Central memory CD8-positive, alpha-beta T cell (primary cell): ENCODE results near the gene CETP.
A peak's percentile ranks its signal among the peaks of the same experiment; 100 is the strongest.

Experiments
- ATAC-seq: fragments of 150-1000 bp; cut with Tn5 transposase; replicated peaks from 2 replicates; pipeline ENCODE4 v1.10.0; 2022; ENCODE audit warnings: mild to moderate bottlenecking, moderate FRiP score, moderate number of reproducible peaks; ENCODE audit not compliant: poor library complexity, severe bottlenecking; ENCODE audit errors: extremely low read depth
- DNase-seq, 2 donors: peaks; one replicate each; pipeline ENCODE4 v3.0.0; 2021; ENCODE audit warnings: low spot score in 2 of 2
- H3K27ac Mint-ChIP-seq: one replicate; pipeline ENCODE4 v1.8.0; 2022; ENCODE audit warnings: low read depth, mild to moderate bottlenecking, moderate library complexity, mixed read lengths
- H3K27me3 Mint-ChIP-seq: one replicate; pipeline ENCODE4 v1.8.0; 2022; ENCODE audit warnings: mixed read lengths
- H3K36me3 Mint-ChIP-seq: one replicate; pipeline ENCODE4 v1.8.0; 2022; ENCODE audit warnings: mild to moderate bottlenecking, moderate library complexity, mixed read lengths; ENCODE audit not compliant: insufficient read depth
- H3K4me1 Mint-ChIP-seq: one replicate; pipeline ENCODE4 v1.8.0; 2022; ENCODE audit warnings: mixed read lengths
- H3K4me3 Mint-ChIP-seq: one replicate; pipeline ENCODE4 v1.8.0; 2022; ENCODE audit warnings: mild to moderate bottlenecking, moderate library complexity, mixed read lengths
- H3K9me3 Mint-ChIP-seq: one replicate; pipeline ENCODE4 v1.8.0; 2022; ENCODE audit warnings: mixed read lengths

The CETP gene, protein sequence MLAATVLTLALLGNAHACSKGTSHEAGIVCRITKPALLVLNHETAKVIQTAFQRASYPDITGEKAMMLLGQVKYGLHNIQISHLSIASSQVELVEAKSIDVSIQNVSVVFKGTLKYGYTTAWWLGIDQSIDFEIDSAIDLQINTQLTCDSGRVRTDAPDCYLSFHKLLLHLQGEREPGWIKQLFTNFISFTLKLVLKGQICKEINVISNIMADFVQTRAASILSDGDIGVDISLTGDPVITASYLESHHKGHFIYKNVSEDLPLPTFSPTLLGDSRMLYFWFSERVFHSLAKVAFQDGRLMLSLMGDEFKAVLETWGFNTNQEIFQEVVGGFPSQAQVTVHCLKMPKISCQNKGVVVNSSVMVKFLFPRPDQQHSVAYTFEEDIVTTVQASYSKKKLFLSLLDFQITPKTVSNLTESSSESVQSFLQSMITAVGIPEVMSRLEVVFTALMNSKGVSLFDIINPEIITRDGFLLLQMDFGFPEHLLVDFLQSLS

GRCh38 chr16:56961851-56962281, at the start of gene CETP:
TSS of gene CETP (plus strand) at chr16:56961950. CDS start at chr16:56961980, 30 bp downstream.
- no peak within 1 kb of the TSS for H3K4me3 Mint-ChIP-seq
- peaks cover 23% of the 10 kb centered on the region for H3K4me1 Mint-ChIP-seq

GRCh38 chr16:56912746-56913708, 48.7 kb upstream of the CETP start:
- Mint-ChIP-seq H3K36me3 (no peaks in the 10 kb centered on the region), H3K27ac (no peak overlapping the region), H3K4me1 (peaks cover 14% of the 10 kb centered on the region), H3K27me3 (peaks cover 11% of the 10 kb centered on the region), H3K4me3 (no peak overlapping the region), H3K9me3 (no peaks in the 10 kb centered on the region)
- DNase-seq, result no peak
- no peak for ATAC-seq

More at GRCh38 chr16:56961851-56962281, at the start of gene CETP:
- H3K27me3 Mint-ChIP-seq, result no peaks in the 10 kb centered on the region
- no peak for DNase-seq
- peaks cover 4% of the 10 kb centered on the region for H3K36me3 Mint-ChIP-seq
- no peak for ATAC-seq
- H3K9me3 Mint-ChIP-seq, result no peaks in the 10 kb centered on the region
- H3K27ac Mint-ChIP-seq, result no peak within 1 kb of the TSS

DNA sequence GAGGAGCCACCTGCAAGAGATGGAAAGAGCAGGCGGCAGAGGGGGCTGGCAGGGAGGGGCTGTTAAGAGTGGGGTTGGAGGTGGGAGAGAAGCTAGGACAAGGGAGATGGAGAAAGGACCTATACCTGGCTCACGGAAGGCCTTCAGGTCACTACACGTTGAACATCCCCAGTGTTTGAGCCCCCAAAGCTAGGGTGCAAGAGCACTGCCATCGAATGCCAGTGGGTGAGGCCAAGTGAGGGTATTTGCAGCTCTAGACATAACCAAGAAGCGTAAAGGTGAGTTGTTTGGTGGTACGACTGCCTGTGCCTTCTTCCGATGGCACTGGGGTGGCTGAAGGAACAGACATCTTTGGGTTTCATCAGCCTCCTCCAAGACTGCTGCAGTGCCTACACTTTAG, 46.9 kb upstream of the CETP start:
- no peak overlapping the region for H3K4me3 Mint-ChIP-seq
- ATAC-seq, result no peak
- H3K27ac Mint-ChIP-seq, result no peak overlapping the region
- no peak for DNase-seq
- H3K4me1 Mint-ChIP-seq, result peaks cover 14% of the 10 kb centered on the region
- H3K9me3 Mint-ChIP-seq, result no peaks in the 10 kb centered on the region
- H3K27me3 Mint-ChIP-seq, result peaks cover 11% of the 10 kb centered on the region
- no peaks in the 10 kb centered on the region for H3K36me3 Mint-ChIP-seq

GRCh38 chr16:56915336-56916119, 46.2 kb upstream of the CETP start:
- Mint-ChIP-seq H3K4me3 (no peak overlapping the region), H3K27ac (no peak overlapping the region), H3K4me1 (peaks cover 14% of the 10 kb centered on the region), H3K9me3 (no peaks in the 10 kb centered on the region), H3K36me3 (no peaks in the 10 kb centered on the region), H3K27me3 (peaks cover 11% of the 10 kb centered on the region)
- DNase-seq (no peak), ATAC-seq (no peak)

DNA sequence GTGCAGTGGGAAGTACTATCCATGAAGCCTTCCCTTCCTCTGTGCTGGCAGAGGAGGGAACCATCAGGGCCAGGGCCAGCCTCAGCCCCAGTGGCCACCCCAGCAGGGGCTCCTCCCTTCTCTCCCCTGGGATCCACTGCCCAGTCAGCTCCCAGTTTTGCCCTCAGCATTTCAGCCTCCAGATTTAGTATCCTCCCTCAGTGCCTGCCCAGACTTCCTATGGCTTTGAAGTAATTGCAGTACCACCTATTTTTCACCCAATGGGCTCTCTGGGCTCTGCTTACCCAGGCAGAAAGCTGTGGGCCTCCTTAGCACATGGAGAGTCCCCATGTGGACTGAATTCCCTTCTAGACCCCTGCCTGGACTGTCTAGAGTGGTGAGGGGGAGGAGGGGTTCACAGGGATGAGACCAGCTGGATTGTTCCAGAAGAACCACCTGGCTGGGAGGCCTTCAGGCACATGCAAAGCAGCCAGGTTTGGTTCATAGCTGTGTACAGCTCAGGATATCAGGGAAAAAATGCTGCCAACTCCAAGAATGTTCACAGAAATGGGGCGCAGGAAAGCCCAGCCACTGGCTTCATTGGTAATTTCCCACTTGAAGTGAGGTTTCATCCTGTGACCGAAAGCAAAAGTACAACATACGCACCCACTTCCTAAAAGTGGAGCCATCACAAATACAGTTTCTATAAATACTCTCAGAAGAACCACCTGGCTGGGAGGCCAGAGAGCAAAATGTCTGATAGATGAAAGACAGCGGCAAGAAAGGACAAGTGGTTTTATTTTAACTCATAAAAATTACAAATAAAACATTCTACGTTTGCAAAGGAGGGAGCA, 45.0 kb upstream of the CETP start:
- no peaks in the 10 kb centered on the region for H3K9me3 Mint-ChIP-seq
- H3K27ac Mint-ChIP-seq, result peak overlapping the region; percentile 89
- H3K27me3 Mint-ChIP-seq, result peaks cover 11% of the 10 kb centered on the region
- H3K4me3 Mint-ChIP-seq, result peak overlapping the region; percentile 33
- peaks cover 14% of the 10 kb centered on the region for H3K4me1 Mint-ChIP-seq
- no peaks in the 10 kb centered on the region for H3K36me3 Mint-ChIP-seq
- peak; percentile 80 for ATAC-seq
- DNase-seq, result no peak

DNA sequence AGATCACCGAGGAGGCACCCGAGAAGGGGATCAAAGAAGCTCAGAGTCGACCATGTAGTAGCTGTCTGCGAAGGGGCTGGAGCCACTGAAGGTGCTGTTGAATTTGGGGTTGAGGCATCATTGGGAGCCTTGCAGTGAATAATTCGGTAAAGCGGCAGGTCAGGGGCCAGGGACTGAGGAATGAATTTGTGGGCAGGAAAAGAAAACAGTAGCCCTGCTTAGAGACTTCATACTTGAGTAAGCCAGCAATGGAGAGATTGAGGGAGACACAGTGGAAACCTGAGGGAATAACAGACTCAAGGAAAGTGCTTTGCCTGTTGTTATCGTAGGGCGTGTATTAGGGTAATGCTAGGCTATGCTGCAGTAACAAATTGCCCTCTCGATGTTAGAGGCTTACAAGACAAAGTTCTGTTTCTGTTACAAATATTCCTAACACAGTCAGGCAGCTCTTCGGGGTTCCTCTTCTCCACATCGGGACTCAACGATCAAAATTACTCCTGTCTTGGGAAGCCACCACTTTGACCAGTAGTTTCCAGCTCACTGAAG, 43.2 kb upstream of the CETP start:
- no peak for ATAC-seq
- peaks cover 14% of the 10 kb centered on the region for H3K4me1 Mint-ChIP-seq
- no peak overlapping the region for H3K27ac Mint-ChIP-seq
- H3K36me3 Mint-ChIP-seq, result no peaks in the 10 kb centered on the region
- H3K27me3 Mint-ChIP-seq, result no peaks in the 10 kb centered on the region
- H3K4me3 Mint-ChIP-seq, result no peak overlapping the region
- no peaks in the 10 kb centered on the region for H3K9me3 Mint-ChIP-seq
- no peak for DNase-seq

- no peak overlapping the region for H3K27ac Mint-ChIP-seq
- peaks cover 14% of the 10 kb centered on the region for H3K4me1 Mint-ChIP-seq
- H3K36me3 Mint-ChIP-seq, result no peaks in the 10 kb centered on the region
- no peak overlapping the region for H3K4me3 Mint-ChIP-seq
- no peak for DNase-seq
- no peak for ATAC-seq
- H3K27me3 Mint-ChIP-seq, result no peaks in the 10 kb centered on the region
- H3K9me3 Mint-ChIP-seq, result no peaks in the 10 kb centered on the region
Observed at GRCh38 chr16:56919099-56919800, 42.5 kb upstream of the CETP start.

DNA sequence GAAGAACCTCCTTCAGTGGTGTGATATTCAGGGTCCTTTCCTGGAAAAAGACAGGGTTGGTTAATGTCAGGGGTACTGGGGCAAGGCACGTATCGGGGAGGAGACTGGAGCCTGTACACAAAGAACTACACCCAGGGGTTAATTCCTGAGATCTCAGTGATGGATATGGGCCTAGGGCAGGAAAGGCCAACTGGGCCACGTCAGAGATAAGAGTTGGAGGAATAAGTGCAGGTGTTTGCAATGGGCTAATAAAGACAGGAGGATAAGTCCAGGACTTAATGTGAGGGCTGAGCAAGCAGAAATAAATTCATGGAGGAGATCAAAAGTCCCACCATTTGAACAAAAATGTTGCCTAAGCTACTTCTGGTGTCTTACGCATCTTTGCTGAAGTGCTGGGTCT, 40.2 kb upstream of the CETP start:
- Mint-ChIP-seq H3K4me1 (peaks cover 12% of the 10 kb centered on the region), H3K27ac (no peak overlapping the region), H3K27me3 (no peaks in the 10 kb centered on the region), H3K9me3 (no peaks in the 10 kb centered on the region), H3K4me3 (no peak overlapping the region), H3K36me3 (peaks cover 2% of the 10 kb centered on the region)
- ATAC-seq (no peak), DNase-seq (no peak)

- DNase-seq, result no peak
- ATAC-seq, result no peak
- no peaks in the 10 kb centered on the region for H3K4me1 Mint-ChIP-seq
- H3K27me3 Mint-ChIP-seq, result no peaks in the 10 kb centered on the region
- no peak overlapping the region for H3K4me3 Mint-ChIP-seq
- H3K9me3 Mint-ChIP-seq, result no peaks in the 10 kb centered on the region
- H3K27ac Mint-ChIP-seq, result no peak overlapping the region
- H3K36me3 Mint-ChIP-seq, result peaks cover 2% of the 10 kb centered on the region
Observed at GRCh38 chr16:56923481-56924091, 38.2 kb upstream of the CETP start.

DNA sequence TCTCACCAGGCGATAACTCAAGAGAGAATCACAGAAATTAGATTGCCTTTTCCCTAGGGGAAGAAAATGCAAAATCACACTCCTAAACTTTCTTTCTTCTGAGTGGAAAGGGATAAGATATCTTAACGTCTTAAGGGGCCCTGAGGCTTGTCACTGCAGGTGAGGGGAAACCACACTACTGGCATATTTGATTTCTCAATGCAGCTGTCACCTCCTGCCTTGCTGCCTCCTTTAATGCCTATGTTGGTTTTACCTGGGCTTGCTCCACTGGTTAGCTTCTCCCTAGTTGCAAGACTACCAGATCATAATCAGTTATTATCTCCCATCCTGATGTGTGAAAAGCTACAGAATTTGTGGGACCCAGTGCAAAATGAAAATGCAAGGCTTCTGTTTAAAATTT, 34.3 kb upstream of the CETP start:
- Mint-ChIP-seq H3K4me1 (peaks cover 5% of the 10 kb centered on the region), H3K27ac (no peak overlapping the region), H3K9me3 (no peaks in the 10 kb centered on the region), H3K36me3 (peaks cover 10% of the 10 kb centered on the region), H3K4me3 (no peak overlapping the region), H3K27me3 (no peaks in the 10 kb centered on the region)
- ATAC-seq (no peak), DNase-seq (no peak)
